Measurements from ENCODE around the gene FBXL19. TPM values are rescaled to one million over a fixed set of nuclear protein-coding genes. Genes with fewer than 3 reads are reported as not detected.

The FBXL19 gene
- polyA plus RNA-seq, 1 experiment: 7.6 TPM

DNA sequence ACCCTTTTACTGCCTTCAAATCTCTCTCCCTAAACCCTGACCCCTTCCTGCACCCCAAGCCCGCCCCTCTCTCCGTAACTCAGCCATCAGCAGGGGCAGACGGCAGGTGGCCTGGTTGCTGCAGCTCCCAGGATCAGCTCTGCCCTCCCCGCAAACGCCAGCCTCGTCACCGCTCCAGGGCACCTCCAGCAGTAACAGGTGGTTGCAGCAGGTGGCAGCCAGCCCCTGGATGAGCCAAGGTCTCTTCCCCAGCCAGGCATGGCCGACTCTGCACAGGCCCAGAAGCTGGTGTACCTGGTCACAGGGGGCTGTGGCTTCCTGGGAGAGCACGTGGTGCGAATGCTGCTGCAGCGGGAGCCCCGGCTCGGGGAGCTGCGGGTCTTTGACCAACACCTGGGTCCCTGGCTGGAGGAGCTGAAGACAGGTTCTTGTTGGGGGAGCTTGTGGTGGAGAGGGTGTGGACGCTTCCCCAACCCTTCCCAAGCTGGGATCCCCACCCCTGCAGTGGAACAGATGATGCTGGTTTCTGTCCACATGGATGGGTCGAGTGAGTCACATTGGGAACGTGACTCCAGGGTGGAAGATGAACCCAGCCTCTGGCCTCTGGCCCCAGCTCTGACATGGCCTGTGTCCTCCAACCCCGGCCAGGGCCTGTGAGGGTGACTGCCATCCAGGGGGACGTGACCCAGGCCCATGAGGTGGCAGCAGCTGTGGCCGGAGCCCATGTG is 62.2 kb downstream of the FBXL19 start:
- no peak for DNase-seq (ENCODE audit: low read depth)

DNA sequence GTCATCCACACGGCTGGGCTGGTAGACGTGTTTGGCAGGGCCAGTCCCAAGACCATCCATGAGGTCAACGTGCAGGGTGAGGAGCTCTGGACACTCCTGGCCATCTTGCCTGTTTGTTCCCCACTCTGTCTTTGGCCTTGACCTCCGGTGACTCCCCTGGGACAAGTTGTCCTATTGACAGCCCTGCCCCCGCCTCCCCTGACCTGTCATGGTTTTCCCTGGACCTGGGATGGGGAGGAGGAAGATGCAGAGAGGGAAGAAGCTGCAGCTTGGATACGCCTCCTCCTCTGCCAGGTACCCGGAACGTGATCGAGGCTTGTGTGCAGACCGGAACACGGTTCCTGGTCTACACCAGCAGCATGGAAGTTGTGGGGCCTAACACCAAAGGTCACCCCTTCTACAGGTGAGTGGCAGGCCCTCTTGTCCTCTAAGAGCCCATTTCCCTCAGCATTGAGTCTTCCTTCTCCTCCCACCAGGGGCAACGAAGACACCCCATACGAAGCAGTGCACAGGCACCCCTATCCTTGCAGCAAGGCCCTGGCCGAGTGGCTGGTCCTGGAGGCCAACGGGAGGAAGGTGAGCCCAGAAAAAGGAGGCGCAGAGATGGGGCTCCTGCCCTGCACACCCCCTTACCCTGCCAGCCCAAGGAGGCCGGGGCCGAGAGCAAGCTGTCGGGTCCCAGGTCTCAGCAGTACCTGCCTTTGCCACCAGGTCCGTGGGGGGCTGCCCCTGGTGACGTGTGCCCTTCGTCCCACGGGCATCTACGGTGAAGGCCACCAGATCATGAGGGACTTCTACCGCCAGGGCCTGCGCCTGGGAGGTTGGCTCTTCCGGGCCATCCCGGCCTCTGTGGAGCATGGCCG is 63.0 kb downstream of the FBXL19 start:
- peaks cover 13% of the 10 kb centered on the region for H3K36me3 ChIP-seq (ENCODE audit: control insufficient read depth, insufficient read depth, low read length)
- ChIA-PET CTCF (interaction anchor here (0.8 to 5.0 kb wide), 23 partner anchors 7 to 882 kb away, joined by 3 to 54 read pairs (median 5); partner anchors contain the start of genes KAT8, VKORC1, ZNF646 and ZNF668), POLR2A (no interaction called here)
- no peak for DNase-seq (ENCODE audit: low read depth)
- H3K4me3 ChIP-seq (ENCODE audit: low read depth, low read length): no peak overlapping the region
- TF ChIP-seq, protein P1, sequence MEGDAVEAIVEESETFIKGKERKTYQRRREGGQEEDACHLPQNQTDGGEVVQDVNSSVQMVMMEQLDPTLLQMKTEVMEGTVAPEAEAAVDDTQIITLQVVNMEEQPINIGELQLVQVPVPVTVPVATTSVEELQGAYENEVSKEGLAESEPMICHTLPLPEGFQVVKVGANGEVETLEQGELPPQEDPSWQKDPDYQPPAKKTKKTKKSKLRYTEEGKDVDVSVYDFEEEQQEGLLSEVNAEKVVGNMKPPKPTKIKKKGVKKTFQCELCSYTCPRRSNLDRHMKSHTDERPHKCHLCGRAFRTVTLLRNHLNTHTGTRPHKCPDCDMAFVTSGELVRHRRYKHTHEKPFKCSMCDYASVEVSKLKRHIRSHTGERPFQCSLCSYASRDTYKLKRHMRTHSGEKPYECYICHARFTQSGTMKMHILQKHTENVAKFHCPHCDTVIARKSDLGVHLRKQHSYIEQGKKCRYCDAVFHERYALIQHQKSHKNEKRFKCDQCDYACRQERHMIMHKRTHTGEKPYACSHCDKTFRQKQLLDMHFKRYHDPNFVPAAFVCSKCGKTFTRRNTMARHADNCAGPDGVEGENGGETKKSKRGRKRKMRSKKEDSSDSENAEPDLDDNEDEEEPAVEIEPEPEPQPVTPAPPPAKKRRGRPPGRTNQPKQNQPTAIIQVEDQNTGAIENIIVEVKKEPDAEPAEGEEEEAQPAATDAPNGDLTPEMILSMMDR (IDR thresholded peaks at IDR 0.05; ENCODE audit: insufficient read depth, low read depth, low read length): no peak
- no peaks in the 10 kb centered on the region for H3K27me3 ChIP-seq (ENCODE audit: control insufficient read depth, insufficient read depth, low read length)

More for the DNA sequence above, 62.2 kb downstream of the FBXL19 start:
- Histone ChIP-seq H3K36me3 (ENCODE audit: control insufficient read depth, insufficient read depth, low read length) (peaks cover 17% of the 10 kb centered on the region), H3K27me3 (ENCODE audit: control insufficient read depth, insufficient read depth, low read length) (no peaks in the 10 kb centered on the region), H3K4me3 (ENCODE audit: low read depth, low read length) (peak overlapping the region; percentile 44)
- CTCF ChIA-PET: interaction anchor here (0.8 to 5.0 kb wide), 29 partner anchors 8 to 888 kb away, joined by 3 to 54 read pairs (median 4); partner anchors contain the start of genes KAT8, VKORC1, ZNF267 and ZNF646
- TF ChIP-seq, protein P1 (IDR thresholded peaks at IDR 0.05; ENCODE audit: insufficient read depth, low read depth, low read length): 0 out of 2 replicates have a peak, but pooled peaks have one; percentile 13
- POLR2A ChIA-PET: interaction anchor here (1.0 kb wide), 1 partner anchor 156 kb away, joined by 4 read pairs; no protein-coding TSS in a partner anchor

- no peak overlapping the region for H3K4me3 ChIP-seq (ENCODE audit: low read depth, low read length)
- ChIA-PET CTCF (interaction anchor here (1.0 to 1.1 kb wide), 2 partner anchors 29 to 455 kb away, joined by 3 read pairs; partner anchors contain the start of gene ZNF843), POLR2A (no interaction called here)
- DNase-seq (ENCODE audit: low read depth): no peak
- peaks cover 11% of the 10 kb centered on the region for H3K36me3 ChIP-seq (ENCODE audit: control insufficient read depth, insufficient read depth, low read length)
- no peaks in the 10 kb centered on the region for H3K27me3 ChIP-seq (ENCODE audit: control insufficient read depth, insufficient read depth, low read length)
- TF ChIP-seq, protein P1 (IDR thresholded peaks at IDR 0.05; ENCODE audit: insufficient read depth, low read depth, low read length): no peak
These were observed 64.3 kb downstream of the FBXL19 start for GRCh38 chr16:30987581-30988190.

- H3K36me3 ChIP-seq (ENCODE audit: control insufficient read depth, insufficient read depth, low read length): peaks cover 5% of the 10 kb centered on the region
- CTCF ChIA-PET: no interaction called here
- no peak overlapping the region for H3K4me3 ChIP-seq (ENCODE audit: low read depth, low read length)
- POLR2A ChIA-PET: no interaction called here
- H3K27me3 ChIP-seq (ENCODE audit: control insufficient read depth, insufficient read depth, low read length): no peaks in the 10 kb centered on the region
- DNase-seq (ENCODE audit: low read depth): no peak
- TF ChIP-seq, protein P1 (IDR thresholded peaks at IDR 0.05; ENCODE audit: insufficient read depth, low read depth, low read length): no peak
These were observed 66.2 kb downstream of the FBXL19 start for GRCh38 chr16:30989469-30990047.
